CD4-positive, alpha-beta memory T cell (primary cell): Measurements from ENCODE around the gene GAPT. TPM values are rescaled to one million over a fixed set of nuclear protein-coding genes. Genes with fewer than 3 reads are reported as not detected.

Source experiments
- CTCF ChIA-PET: fragments of 350-600 bp; sonication (Branson Sonifier 250); formaldehyde crosslinking; loops from one replicate; lab custom pipeline; 2021; ENCODE audit warnings: inconsistent platforms; ENCODE audit not compliant: partially characterized antibody; lab: Charles Lee
- POLR2A ChIA-PET: fragments of 350-600 bp; sonication (Branson Sonifier 250); formaldehyde crosslinking; loops from one replicate; lab custom pipeline; 2021; ENCODE audit not compliant: partially characterized antibody; lab: Charles Lee
- DNase-seq, 5 donors: peaks; one replicate each; pipeline versions ENCODE4 v3.0.0 to v3.0.0-alpha.2; 2020 to 2022; ENCODE audit warnings: mixed read lengths in 1 of 5
- H3K27ac ChIP-seq: one replicate; pipeline ENCODE4 v1.7.0; 2013; ENCODE audit warnings: low read depth, low read length
- H3K27me3 ChIP-seq: 2 replicates; pipeline ENCODE4 v1.7.0; 2013; ENCODE audit warnings: mild to moderate bottlenecking, low read length, moderate library complexity; ENCODE audit not compliant: insufficient read depth
- H3K36me3 ChIP-seq: 2 replicates; pipeline ENCODE4 v1.7.0; 2013; ENCODE audit warnings: mild to moderate bottlenecking, low read length, moderate library complexity; ENCODE audit not compliant: insufficient read depth
- H3K4me1 ChIP-seq: 2 replicates; pipeline ENCODE4 v1.7.0; 2013; ENCODE audit warnings: mild to moderate bottlenecking, low read length, moderate library complexity; ENCODE audit not compliant: insufficient read depth
- H3K4me3 ChIP-seq, 2 donors: one replicate each; pipeline ENCODE4 v1.7.0; 2013; ENCODE audit warnings: low read length in 2 of 2, mild to moderate bottlenecking in 1 of 2
- H3K9me3 ChIP-seq, 2 donors: one replicate each; pipeline ENCODE4 v1.7.0; 2013; ENCODE audit warnings: low read length in 2 of 2, control low read depth in 1 of 2; ENCODE audit not compliant: control insufficient read depth in 1 of 2
- H3K27ac Mint-ChIP-seq, 7 donors: one replicate each; pipeline ENCODE4 v1.8.0; 2020 to 2021; ENCODE audit warnings: mixed read lengths in 7 of 7, mild to moderate bottlenecking in 6 of 7, inconsistent platforms in 3 of 7, moderate library complexity in 3 of 7
- H3K27me3 Mint-ChIP-seq, 2 donors: one replicate each; pipeline ENCODE4 v1.8.0; 2020 to 2021; ENCODE audit warnings: mixed read lengths in 2 of 2
- H3K36me3 Mint-ChIP-seq, 2 donors: one replicate each; pipeline ENCODE4 v1.8.0; 2020 to 2021; ENCODE audit warnings: mixed read lengths in 2 of 2, inconsistent platforms in 1 of 2, mild to moderate bottlenecking in 1 of 2
- H3K4me1 Mint-ChIP-seq, 4 donors: one replicate each; pipeline ENCODE4 v1.8.0; 2020 to 2021; ENCODE audit warnings: mixed read lengths in 4 of 4, mild to moderate bottlenecking in 1 of 4
- H3K4me3 Mint-ChIP-seq, 8 donors: one replicate each; pipeline ENCODE4 v1.8.0; 2020 to 2021; ENCODE audit warnings: mixed read lengths in 8 of 8, mild to moderate bottlenecking in 7 of 8, moderate library complexity in 6 of 8, inconsistent platforms in 3 of 8
- H3K9me3 Mint-ChIP-seq, 8 donors: one replicate each; pipeline ENCODE4 v1.8.0; 2020 to 2021; ENCODE audit warnings: mixed read lengths in 8 of 8, mild to moderate bottlenecking in 5 of 8, inconsistent platforms in 3 of 8, moderate library complexity in 1 of 8
- intact Hi-C: fragments of 100-400 bp; cut with micrococcal nuclease; formaldehyde crosslinking; loops from one replicate; pipeline ENCODE4 v1.15.1; 2023
- polyA plus RNA-seq, 2 donors: library from polyadenylated mRNA; unstranded; fragments of 300-500 nt; fragmentation: Illumina TruSeq; gene quantifications; one replicate each; pipeline ENCODE4 v1.2.3, GENCODE V29; 2021
- total RNA-seq, 2 experiments: library from RNA; stranded (reverse); gene quantifications; one replicate each; pipeline ENCODE4 v1.2.3, GENCODE V29; 2021

GAPT gene
- total RNA-seq (not detected), polyA plus RNA-seq (1 to 10 TPM in 1 of 2 donors, not detected in 1; 2.0 TPM)

DNA sequence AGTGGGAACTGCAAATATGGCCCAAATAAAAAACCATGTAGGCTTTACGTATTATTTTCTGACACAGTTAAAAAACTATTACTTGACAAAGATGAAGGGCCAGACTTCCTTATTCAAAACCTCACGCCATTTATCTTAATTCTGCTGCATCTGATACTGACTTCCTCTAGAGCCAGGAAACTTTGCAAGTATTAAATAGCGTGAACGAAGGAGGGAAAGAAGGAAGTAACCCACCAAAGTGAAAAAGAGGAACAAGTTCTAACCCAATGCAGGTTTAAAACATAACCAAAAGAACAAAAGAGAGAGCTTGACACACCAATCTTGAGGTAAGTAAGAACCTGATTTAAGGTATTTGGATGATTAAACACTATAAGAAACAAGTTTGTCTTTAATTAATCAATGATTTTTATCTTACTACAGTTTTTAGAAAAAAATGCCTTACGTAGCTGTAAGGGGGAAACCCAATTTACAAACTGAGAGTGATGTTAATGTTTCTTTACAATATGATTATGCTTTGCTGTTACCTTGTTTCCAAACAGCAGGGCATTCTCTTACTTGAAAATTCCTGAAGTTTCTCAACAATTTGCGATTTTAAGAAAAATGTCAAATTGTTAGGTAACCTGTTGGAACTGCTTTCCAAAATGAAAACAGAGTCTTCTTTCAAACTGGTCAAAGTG lies at the start of gene GAPT:
TSS of gene GAPT (plus strand) at position 220 of the 677 bp plus-strand sequence. CDS start 3,102 bp downstream, outside the sequence.
- peaks cover 7 to 12% of the 10 kb centered on the region in 2 donors for H3K27me3 Mint-ChIP-seq
- H3K27me3 ChIP-seq: no peaks in the 10 kb centered on the region
- POLR2A ChIA-PET: no interaction called here
- no peaks in the 10 kb centered on the region for H3K9me3 ChIP-seq
- H3K9me3 Mint-ChIP-seq: no peaks in the 10 kb centered on the region
- no peak within 1 kb of the TSS for H3K27ac Mint-ChIP-seq
- no peak for DNase-seq
- H3K36me3 ChIP-seq: no peaks in the 10 kb centered on the region
- CTCF ChIA-PET: no interaction called here
- H3K27ac ChIP-seq: no peak within 1 kb of the TSS
- H3K4me3 ChIP-seq: no peak within 1 kb of the TSS
- H3K36me3 Mint-ChIP-seq: no peaks in the 10 kb centered on the region
- no peaks in the 10 kb centered on the region for H3K4me1 ChIP-seq
- intact Hi-C loops: no loop called here
- H3K4me3 Mint-ChIP-seq: no peak within 1 kb of the TSS
- no peaks in the 10 kb centered on the region for H3K4me1 Mint-ChIP-seq

DNA sequence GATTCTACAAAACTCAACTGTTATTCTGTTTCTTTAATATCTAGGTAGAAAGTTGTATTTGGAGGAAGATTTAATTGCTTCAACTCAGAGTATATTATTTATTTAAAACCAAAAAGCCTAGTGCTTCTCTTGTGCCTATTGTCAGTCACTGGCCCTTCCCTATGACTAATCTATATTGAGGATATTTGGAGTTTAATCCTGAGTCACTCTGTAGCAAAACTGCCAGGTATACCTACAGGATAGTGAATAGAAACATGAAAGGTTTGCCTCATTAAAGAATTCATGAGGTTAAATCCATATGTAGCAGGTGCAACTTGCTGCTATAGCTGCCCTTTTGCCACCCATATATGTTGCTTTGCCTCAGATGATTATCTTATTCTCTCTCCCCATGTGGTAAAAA lies 46.4 kb upstream of the GAPT start:
- H3K36me3 Mint-ChIP-seq: no peaks in the 10 kb centered on the region
- ChIA-PET POLR2A (no interaction called here), CTCF (no interaction called here)
- no peak overlapping the region for H3K27ac Mint-ChIP-seq
- no peaks in the 10 kb centered on the region for H3K4me1 ChIP-seq
- no peaks in the 10 kb centered on the region for H3K9me3 ChIP-seq
- H3K4me3 ChIP-seq: no peak overlapping the region
- no peak overlapping the region for H3K27ac ChIP-seq
- no peak overlapping the region for H3K4me3 Mint-ChIP-seq
- H3K36me3 ChIP-seq: no peaks in the 10 kb centered on the region
- intact Hi-C loops: no loop called here
- H3K4me1 Mint-ChIP-seq: no peaks in the 10 kb centered on the region
- H3K27me3 ChIP-seq: no peaks in the 10 kb centered on the region
- H3K27me3 Mint-ChIP-seq: peaks cover 5 to 11% of the 10 kb centered on the region in 2 donors
- H3K9me3 Mint-ChIP-seq: no peaks in the 10 kb centered on the region
- DNase-seq: no peak

DNA sequence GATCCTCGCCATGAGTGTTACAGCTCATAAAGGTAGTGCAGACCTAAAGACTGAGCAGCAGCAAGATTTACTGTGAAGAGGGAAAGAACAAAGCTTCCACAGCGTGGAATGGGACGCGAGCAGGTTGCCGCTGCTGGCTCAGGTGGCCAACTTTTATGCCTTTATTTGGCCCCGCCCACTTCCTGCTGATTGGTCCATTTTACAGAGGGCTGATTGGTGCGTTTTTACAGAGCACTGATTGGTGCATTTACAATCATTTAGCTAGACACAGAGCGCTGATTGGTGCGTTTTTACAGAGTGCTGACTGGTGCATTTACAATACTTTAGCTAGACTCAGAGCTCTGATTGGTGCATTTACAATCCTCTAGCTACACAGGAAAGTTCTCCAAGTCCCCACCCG lies 45.2 kb upstream of the GAPT start:
- intact Hi-C loops: no loop called here
- Histone ChIP-seq H3K27me3 (no peaks in the 10 kb centered on the region), H3K4me3 (no peak overlapping the region), H3K36me3 (no peaks in the 10 kb centered on the region), H3K9me3 (no peaks in the 10 kb centered on the region), H3K4me1 (no peaks in the 10 kb centered on the region), H3K27ac (no peak overlapping the region)
- H3K27me3 Mint-ChIP-seq: peaks cover 6 to 11% of the 10 kb centered on the region in 2 donors
- no peaks in the 10 kb centered on the region for H3K4me1 Mint-ChIP-seq
- no peak for DNase-seq
- CTCF ChIA-PET: no interaction called here
- H3K9me3 Mint-ChIP-seq: no peaks in the 10 kb centered on the region
- H3K4me3 Mint-ChIP-seq: no peak overlapping the region
- no peaks in the 10 kb centered on the region for H3K36me3 Mint-ChIP-seq
- POLR2A ChIA-PET: no interaction called here
- H3K27ac Mint-ChIP-seq: no peak overlapping the region

DNA sequence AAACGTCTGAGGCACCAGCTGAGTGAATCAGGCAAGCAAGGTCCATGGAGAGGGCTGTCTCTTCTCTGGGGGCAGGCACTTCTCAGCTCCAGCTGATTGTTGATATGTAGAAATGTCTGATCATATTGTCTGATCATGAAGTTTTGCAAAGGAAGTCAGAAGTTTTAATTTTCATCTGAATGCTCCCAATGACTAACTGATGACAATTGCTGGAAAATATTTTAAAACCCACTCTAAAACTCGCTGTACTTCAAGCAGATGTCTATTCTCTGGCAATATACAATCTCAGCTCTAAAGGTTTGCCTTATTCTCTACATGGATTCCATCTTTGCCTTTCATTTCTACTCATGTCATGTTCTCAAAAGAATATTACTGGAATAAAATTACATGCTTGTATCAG lies 44.0 kb upstream of the GAPT start:
- no peaks in the 10 kb centered on the region for H3K9me3 ChIP-seq
- no peak overlapping the region for H3K27ac ChIP-seq
- no peaks in the 10 kb centered on the region for H3K4me1 ChIP-seq
- Mint-ChIP-seq H3K4me3 (no peak overlapping the region), H3K9me3 (no peaks in the 10 kb centered on the region), H3K27me3 (peaks cover 7 to 9% of the 10 kb centered on the region in 2 donors), H3K36me3 (no peaks in the 10 kb centered on the region), H3K4me1 (no peaks in the 10 kb centered on the region), H3K27ac (no peak overlapping the region)
- no peaks in the 10 kb centered on the region for H3K27me3 ChIP-seq
- POLR2A ChIA-PET: no interaction called here
- no peak for DNase-seq
- no peaks in the 10 kb centered on the region for H3K36me3 ChIP-seq
- no peak overlapping the region for H3K4me3 ChIP-seq
- CTCF ChIA-PET: interaction anchor here (2.0 kb wide), 1 partner anchor 13 kb away, joined by 13 read pairs; the partner anchor contains the start of gene PLK2
- intact Hi-C loops: no loop called here

DNA sequence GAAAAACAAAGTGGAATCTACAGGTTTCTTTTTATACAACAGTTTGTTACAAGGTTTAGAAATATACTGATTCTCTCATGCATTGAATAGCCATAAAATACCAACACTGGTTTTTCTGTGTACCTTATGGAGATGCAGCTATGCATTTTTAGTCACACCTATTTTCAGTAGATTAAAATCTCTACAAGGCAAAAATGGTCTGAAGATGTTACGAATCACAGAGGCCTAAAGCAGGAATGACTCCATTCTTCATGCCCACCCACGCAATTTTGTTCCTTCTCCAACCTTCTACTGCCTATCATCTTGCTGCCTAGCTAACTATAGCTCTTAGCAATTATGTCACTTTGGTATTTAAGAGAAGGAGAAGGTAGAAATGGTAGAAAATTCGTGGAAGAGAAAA lies 41.2 kb upstream of the GAPT start:
- CTCF ChIA-PET: interaction anchor here (1.7 kb wide), 1 partner anchor 11 kb away, joined by 6 read pairs; the partner anchor contains the start of gene PLK2
- DNase-seq: no peak
- intact Hi-C loops: no loop called here
- Histone ChIP-seq H3K27me3 (no peaks in the 10 kb centered on the region), H3K4me1 (no peaks in the 10 kb centered on the region), H3K4me3 (no peak overlapping the region), H3K27ac (no peak overlapping the region), H3K9me3 (no peaks in the 10 kb centered on the region), H3K36me3 (no peaks in the 10 kb centered on the region)
- Mint-ChIP-seq H3K36me3 (peaks cover 2 to 7% of the 10 kb centered on the region in 2 donors), H3K4me3 (no peak overlapping the region), H3K27me3 (peaks cover 4 to 8% of the 10 kb centered on the region in 2 donors), H3K27ac (no peak overlapping the region), H3K4me1 (no peaks in the 10 kb centered on the region), H3K9me3 (no peaks in the 10 kb centered on the region)
- POLR2A ChIA-PET: interaction anchor here (1.2 kb wide), 1 partner anchor 10 kb away, joined by 3 read pairs; no protein-coding TSS in a partner anchor

DNA sequence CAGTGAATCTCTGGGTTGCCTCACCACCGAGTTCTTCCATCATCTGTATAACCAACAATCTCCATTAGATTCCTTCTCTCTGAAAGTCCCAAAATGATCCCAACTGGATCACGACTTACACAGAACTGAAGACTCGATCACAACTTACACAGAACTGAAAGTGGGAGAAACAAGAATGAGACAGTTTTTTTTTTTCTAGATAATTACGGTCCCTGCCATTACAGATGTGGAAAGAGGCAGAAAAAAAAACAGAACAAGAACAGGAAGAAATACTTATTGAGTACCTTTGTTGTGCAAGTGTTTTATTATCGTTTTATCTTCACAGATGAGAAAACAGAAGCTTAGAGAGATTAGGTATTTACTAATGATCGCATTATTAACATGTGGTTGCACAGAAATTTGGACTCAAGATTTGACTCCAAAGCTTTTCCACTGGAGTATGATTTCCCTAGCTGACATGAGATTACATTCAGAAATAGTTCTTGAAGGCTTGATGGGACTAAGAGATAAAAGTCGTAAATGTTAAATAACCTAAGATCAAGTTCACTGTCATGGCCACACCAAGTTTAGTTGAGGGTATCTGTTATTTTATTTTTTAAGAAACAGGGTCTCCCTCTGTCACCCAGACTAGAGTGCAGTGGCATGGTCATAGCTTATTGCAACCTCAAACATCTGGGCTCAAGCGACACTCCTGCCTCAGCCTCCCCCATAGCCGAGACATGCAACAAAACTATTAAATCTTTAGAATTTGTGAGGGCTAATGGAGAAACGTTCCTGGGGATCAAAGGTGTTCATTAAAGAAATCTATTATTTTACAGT lies 40.2 kb upstream of the GAPT start:
- peaks cover 5 to 12% of the 10 kb centered on the region in 2 donors for H3K36me3 Mint-ChIP-seq
- no peaks in the 10 kb centered on the region for H3K9me3 Mint-ChIP-seq
- Histone ChIP-seq H3K27me3 (no peaks in the 10 kb centered on the region), H3K4me3 (no peak overlapping the region), H3K4me1 (no peaks in the 10 kb centered on the region), H3K27ac (no peak overlapping the region), H3K9me3 (no peaks in the 10 kb centered on the region), H3K36me3 (no peaks in the 10 kb centered on the region)
- ChIA-PET POLR2A (interaction anchor here (1.2 kb wide), 1 partner anchor 9 kb away, joined by 3 read pairs; no protein-coding TSS in a partner anchor), CTCF (interaction anchor here (1.7 kb wide), 1 partner anchor 10 kb away, joined by 6 read pairs; the partner anchor contains the start of gene PLK2)
- no peak overlapping the region for H3K27ac Mint-ChIP-seq
- no peak for DNase-seq
- intact Hi-C loops: no loop called here
- H3K27me3 Mint-ChIP-seq: peaks cover 4 to 5% of the 10 kb centered on the region in 2 donors
- no peak overlapping the region for H3K4me3 Mint-ChIP-seq
- no peaks in the 10 kb centered on the region for H3K4me1 Mint-ChIP-seq
